ENCODE data around the gene PGBD5.

The PGBD5 gene

GRCh38 chr1:230377851-230378250, 48.3 kb downstream of the PGBD5 start:
- in situ Hi-C loops (cut with MboI; ENCODE audit: low sequenced_read_pairs) = no loop called here

- in situ Hi-C loops (cut with MboI; ENCODE audit: low sequenced_read_pairs) = no loop called here
Measured at GRCh38 chr1:230377324-230377723, 48.8 kb downstream of the PGBD5 start.

DNA sequence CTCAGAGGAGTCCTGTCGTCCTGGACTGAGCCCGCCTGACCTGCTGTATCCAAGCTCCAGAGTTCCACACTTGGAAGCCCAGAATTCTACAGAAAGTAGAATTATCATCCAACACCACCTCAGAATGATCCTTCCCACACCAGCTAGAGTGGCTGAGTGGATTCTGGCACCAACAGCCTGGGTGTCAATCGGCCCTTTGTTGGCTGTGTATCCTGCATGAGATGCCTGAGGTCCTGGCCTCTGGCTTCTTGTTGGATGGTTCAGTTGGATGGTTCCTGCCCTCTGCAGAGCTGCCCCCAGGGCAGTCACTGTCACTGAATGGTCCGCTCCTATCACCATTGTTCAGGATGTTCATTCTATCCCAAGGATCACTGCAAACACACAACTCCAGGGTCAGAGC, 49.8 kb downstream of the PGBD5 start:
- in situ Hi-C loops (cut with MboI; ENCODE audit: low sequenced_read_pairs) = no loop called here

- in situ Hi-C loops (cut with MboI; ENCODE audit: low sequenced_read_pairs) = no loop called here
Measured at GRCh38 chr1:230375780-230376179, 50.4 kb downstream of the PGBD5 start.

DNA sequence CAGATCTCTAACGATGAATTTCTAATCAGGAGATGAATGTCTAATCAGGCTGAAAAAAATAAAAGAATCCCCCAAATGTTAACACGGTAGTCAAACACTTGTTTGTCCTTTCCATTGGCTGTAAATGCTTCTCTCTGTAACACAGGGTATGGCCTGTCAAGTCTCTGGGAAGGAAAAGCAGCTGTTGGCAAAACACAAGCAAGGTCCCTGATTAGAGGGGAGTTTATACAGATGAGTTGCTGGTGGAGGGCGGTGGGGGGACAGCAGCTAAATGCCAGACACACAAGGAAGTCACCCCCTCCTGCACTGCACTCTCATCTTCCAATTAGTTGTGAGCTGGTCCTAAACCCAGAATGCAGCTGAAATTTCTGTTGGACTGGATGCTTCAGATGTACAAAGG, 51.0 kb downstream of the PGBD5 start:
- in situ Hi-C loops (cut with MboI; ENCODE audit: low sequenced_read_pairs) = no loop called here

DNA sequence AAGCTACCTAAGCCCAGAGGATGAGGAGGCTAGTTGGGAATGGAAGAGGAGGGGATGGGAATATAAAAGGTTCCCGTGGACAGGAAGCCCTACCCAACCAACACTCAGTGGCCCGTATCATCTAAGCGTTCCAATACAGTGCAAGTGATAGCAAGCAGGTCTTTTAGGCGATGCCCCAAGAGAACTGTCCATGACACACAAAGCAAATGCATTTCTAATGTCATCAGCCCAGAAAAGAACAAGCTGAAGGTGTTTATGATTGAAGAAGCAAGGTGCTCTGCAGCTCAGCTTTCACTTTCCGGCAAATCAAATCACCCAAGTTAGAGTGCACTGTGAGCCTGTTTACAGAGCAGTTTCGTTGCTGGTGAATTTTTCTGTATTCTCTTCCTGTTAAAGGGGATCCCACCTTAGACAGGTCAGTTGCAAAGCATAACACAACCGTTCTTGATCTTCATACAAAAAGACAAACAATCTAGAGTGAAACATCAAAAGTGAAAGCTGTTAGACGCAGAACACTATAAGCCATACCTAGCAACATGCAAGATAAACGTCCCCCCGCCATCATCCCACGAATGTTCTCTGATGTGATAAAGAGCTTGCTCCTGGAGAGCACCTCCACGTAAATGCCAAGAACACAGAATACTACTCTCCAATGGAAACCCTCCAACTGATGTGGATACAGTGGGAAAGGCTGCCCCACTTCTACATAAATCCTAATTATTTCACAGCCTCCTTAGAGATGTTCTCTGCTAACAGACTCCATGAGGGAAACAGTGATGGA, 54.0 kb downstream of the PGBD5 start:
- in situ Hi-C loops (cut with MboI; ENCODE audit: low sequenced_read_pairs) = no loop called here

DNA sequence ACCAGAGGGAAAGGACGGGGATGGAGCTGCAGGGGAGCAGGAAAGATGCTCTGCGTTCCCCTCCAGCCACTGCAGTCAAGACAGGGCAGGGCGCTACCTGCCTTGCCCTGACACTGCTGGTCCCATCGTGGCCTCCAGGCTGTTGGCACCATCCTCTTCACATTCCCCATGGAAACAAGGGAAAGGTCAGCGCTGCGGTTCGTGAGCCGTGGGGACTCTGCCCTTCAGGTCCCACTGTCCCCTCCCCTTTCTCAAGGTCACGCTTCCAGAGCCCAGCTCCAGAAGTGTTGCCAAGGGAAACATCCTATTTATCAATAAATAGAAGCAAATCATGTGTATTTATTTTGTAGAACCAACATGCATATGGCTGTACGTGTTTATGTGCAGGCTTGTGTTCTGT, 56.0 kb downstream of the PGBD5 start:
- in situ Hi-C loops (cut with MboI; ENCODE audit: low sequenced_read_pairs) = no loop called here

DNA sequence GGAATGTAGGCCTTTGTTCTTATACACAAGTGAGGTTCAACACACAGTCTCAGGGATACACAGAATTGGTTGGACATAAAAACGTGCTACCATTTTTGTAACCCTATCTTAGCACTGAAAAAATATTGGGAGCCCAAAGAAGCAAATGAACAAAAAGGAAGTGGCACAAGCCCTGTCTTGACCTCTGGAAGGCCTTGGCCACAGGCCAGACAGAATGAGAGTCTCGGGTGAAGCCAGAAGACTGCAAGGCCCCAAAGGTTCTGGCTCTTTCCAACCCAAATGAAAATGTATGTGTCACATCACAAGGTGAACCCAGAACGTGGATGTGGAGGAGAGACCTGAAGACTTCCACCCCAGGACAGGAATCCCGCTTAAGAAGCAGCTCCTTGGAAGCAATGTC, 57.3 kb downstream of the PGBD5 start:
- in situ Hi-C loops (cut with MboI; ENCODE audit: low sequenced_read_pairs) = no loop called here

- in situ Hi-C loops (cut with MboI; ENCODE audit: low sequenced_read_pairs) = no loop called here
Measured at GRCh38 chr1:230368363-230368762, 57.8 kb downstream of the PGBD5 start.

DNA sequence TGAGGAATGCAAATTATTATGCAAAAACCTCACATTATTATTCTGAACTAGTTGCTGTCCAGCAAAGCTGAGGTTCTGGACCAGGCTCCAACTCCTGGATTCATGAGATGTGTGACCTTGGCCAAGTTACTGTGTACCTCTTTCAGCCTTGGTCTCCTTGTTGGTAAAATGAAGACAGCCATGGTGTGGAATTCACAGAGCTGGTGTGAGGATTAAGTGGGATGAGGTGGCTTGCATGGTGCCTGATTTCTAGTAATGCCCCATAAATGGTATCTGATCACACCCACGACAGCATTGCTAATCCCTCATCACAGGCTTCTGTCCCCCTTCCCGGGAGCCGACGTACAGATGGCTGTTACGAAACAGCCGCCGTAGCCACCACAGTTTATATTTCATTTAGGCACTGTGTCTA, 59.6 kb downstream of the PGBD5 start:
- in situ Hi-C loops (cut with MboI; ENCODE audit: low sequenced_read_pairs) = no loop called here

DNA sequence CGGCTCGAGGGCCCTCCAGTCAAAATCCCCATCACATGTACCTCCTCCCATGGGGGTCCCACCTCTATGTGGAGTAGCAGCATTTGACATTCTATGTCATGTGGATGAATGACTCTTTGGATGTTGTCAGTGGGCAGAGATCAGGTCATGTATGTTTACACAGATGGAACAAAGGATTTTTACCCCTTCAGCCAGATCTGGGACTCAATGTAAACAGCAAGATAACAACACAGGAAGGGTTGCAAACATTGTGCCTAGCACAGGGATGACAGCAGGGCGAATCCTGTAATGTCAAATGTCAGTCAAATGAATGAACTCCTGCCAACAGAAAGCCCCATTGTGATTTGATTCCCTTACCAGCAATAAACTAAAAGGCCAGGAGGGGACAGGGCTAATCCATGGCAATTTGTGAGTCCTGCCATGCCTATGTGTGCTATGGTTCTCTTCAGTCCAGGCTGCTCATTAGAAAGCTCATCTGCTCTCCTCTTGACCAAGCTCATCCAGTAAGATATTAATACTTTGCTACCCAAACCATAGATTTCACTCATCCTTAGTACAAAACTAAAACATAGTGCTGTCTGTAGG, 60.3 kb downstream of the PGBD5 start:
- in situ Hi-C loops (cut with MboI; ENCODE audit: low sequenced_read_pairs) = no loop called here

- in situ Hi-C loops (cut with MboI; ENCODE audit: low sequenced_read_pairs) = no loop called here
Measured at GRCh38 chr1:230362949-230363348, 63.2 kb downstream of the PGBD5 start.

GRCh38 chr1:230361941-230362340, 64.2 kb downstream of the PGBD5 start:
- in situ Hi-C loops (cut with MboI; ENCODE audit: low sequenced_read_pairs) = no loop called here

GRCh38 chr1:230359992-230360668, 66.0 kb downstream of the PGBD5 start:
- in situ Hi-C loops (cut with MboI; ENCODE audit: low sequenced_read_pairs) = no loop called here

GRCh38 chr1:230356869-230357794, 69.0 kb downstream of the PGBD5 start:
- in situ Hi-C loops (cut with MboI; ENCODE audit: low sequenced_read_pairs) = no loop called here

DNA sequence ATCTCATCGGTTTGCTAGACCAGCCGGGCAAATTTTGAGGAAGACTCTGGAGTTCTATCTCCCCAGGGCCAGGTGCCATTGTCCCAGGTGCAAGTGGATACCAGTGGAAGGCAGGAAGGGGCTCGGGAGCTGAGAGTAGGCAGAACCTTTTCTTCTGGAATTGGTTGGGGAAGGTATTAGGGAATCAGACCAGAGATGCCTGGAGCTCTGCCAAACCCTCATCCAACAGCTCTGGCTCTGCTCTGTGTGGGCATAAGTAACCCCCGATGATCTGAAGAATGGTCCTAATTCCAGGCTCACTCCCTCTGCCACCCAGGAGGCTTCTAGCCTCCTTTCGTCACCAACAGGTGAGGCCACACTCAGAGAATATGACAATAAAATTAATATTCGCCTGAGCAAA, 69.9 kb downstream of the PGBD5 start:
- in situ Hi-C loops (cut with MboI; ENCODE audit: low sequenced_read_pairs) = no loop called here

GRCh38 chr1:230355594-230355993, 70.5 kb downstream of the PGBD5 start:
- in situ Hi-C loops (cut with MboI; ENCODE audit: low sequenced_read_pairs) = no loop called here

- in situ Hi-C loops (cut with MboI; ENCODE audit: low sequenced_read_pairs) = no loop called here
Measured at GRCh38 chr1:230355128-230355527, 71.0 kb downstream of the PGBD5 start.

DNA sequence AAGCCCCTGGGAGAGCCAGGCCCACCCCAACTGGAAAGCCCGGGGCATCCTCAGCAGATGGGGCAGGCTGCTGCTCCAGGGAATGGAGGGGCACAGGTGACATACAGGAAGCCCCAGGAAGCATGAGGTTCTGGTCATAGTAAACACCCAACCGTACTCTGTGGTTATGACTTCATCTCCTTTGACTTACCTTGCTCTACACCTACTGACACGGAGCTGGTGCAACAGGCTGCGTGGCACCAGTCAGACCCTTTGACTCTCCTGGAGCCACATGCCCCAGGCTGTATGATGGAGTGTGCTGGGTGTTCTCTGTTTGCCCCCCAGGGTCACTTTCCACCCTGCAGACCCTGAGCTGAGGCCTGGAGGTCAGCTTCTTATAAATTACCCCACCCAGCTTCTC, 72.1 kb downstream of the PGBD5 start:
- in situ Hi-C loops (cut with MboI; ENCODE audit: low sequenced_read_pairs) = no loop called here

GRCh38 chr1:230352537-230352936, 73.6 kb downstream of the PGBD5 start:
- in situ Hi-C loops (cut with MboI; ENCODE audit: low sequenced_read_pairs) = no loop called here

DNA sequence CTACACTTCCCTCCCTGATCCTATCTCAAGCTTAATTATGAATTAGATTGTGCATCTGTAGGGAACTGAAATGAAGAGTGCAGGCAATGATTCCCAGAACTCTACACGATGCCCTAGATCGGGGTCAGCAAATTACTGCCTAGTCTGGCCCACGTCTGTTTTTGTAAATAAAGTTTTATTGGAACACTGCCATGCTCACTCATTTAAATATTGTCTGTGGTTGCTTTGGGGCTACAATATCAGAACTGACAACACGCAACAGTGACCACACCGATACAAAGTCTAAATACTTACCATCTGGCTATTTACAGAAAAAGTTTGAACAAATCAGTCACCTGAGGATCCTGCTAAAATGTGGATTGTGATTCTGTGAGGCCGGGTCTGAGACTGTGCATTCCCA, 74.1 kb downstream of the PGBD5 start:
- in situ Hi-C loops (cut with MboI; ENCODE audit: low sequenced_read_pairs) = no loop called here

Measured in hTERT RPE-1 (cell line).